Measurements from ENCODE around the gene PCDH9.

Gene PCDH9

DNA sequence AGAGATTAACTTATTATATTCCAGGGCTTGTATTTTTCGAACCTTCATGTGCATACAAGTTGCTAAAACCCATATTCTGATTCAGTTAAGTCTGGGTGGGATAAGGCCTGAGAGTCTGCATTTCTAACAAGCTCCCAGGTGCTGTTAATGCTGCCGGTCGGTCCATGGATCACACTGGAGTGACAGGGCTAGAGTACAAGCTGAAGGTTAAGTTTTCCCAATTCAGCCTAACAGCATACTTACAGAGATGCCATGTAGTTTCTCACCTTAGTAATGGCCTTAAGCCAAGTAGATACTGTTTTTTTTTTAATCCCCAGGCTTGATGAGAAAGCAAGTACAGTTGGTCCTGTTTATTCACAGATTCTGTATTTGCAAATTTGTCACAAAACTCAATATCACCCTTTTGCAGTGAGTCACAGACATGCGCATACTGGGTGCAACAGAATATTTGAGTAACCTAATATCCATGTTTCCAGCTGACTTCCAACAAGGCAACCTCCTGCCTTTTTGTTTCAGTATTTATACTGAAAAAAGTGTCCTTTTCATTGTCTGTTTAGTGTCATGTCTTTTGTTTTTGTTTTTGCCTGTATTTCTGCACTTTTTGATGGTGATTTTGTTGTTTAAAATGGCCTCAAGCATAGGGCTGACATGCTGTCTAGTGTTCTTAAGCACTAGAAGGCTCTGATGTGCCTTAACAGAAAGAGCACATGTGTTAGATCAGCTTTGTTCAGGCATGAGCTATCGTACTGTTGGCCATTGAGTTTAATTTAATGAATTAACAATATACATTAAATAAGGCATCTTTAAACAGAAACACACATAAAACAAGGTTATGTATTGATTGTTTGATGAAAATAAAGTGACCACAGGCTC, 875.0 kb downstream of the PCDH9 start:
- DNase-seq, result no peak

DNA sequence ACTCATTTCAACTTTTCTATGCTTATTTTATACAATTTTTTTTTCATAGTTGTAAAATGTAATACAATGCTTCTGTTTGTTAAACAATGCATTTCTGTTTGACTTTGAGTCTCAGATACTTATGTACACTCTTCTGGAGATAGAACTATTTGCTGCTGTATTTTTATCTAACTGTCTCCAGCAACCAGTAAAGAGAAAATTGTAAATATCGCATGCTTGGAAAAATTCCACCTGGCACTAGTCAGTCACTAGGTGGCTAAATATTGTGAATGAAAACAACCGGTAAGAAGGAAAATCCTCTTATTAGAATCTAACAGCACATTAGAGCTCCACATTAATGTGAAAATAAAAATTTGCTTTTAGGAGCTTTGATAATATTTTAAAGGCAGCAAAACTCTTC, 876.5 kb downstream of the PCDH9 start:
- no peak for DNase-seq

DNA sequence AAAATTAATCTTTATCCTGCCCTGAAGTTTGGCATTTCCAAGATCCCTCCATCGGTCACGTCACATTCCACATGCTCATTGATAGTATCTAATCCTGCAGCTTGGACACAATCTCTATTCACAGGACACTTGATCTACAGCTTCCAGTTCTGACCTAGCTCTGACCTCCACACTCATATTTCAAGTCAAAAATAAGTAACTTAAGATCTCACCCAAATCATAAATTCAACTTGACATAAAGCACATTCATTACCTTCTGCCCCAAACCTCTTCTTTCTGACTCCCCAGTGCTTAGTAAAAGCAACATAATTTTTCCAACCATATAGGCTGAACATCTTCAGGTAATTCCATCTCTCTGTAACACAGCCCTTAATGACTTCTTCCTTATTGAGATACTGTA, 880.2 kb downstream of the PCDH9 start:
- no peak for DNase-seq

DNA sequence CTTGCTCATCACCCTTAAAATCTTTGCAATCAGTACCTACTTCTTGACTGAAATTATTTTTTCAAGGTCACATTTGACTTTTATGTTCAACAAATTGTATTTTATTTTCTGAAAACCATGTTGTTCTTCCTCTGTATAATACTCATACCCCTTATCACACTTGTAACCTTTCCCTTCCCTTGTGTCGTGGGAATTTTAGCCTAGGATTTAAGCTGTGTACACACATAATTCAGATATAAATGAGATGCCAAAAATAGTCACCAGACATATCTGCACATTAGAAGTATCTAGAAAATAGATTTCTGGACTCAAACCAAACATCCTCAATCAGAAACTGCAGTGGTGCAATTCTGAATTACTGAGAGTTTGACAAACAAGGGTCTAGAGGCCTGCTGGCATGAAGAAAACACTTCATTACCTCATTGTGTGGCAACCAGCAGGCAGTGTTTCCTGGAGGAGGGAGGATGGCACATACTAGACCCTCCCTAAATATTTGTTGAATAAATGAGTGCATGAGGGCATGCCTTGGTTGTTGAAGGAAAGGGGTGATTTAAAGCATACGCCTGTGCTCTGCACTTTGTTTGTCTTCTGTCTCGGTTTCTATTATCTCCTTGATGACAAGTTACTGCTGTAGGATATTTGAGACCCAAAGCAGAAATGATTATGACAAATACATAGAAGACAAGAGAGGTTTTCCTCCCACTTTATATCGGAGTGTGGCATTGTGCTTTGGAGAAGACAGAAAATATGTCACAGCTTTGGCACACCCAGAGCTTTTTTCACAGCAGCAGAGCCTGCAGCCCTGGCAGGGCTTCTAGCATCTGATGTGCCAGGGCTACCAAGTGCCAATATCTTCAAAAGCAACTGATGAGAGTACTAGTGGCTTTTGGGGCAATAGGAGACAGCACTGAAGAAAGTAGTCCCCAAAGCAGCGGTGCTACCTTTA, 881.1 kb downstream of the PCDH9 start:
- peak; percentile 56 for DNase-seq

DNA sequence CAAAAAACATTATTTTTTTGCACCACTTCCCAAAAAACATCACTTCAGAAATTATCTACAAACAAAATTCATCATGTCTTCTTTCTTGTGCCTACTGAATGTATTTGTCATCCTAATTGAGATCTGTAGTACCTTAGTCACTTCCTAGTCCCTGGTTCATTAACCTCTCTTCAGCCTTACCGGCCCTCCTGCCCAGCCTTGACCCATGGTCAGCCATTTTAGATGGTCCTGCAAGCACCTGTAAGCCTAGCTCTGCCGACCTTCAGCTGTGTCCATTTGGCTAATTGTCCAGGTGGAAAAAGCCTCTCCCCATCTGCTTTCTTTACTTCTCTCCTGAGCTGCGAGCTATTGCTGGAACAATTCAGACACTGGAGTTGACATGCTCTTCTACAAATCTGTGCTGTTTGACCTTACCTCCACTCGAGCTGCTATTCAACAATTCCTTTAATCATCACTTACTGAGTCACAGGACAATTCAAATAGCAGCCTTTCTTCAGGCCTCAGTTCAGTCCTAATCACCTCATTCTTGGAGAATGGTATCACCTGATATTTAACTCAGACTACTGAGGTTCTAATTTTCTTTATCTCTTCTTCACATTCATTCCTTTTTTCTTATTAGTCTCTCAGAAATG, 882.5 kb downstream of the PCDH9 start:
- no peak for DNase-seq

DNA sequence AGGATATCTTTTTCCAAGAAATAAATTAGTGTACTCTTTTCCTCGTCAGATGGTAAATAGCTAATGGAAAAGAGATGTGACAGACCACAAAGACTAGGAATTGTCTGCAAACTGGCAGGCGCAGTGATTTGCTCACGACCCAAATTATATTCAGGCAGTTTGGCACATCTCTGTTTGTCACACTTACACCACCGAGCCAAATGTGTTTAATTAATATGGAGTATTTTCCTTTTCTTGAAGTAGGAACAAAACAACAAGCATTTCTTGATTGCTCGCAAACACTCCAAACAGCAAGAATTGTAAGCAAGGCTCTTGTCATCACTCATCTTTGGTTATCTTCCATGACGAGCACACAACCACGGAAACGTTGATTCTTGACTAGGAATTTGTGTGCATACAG, 884.2 kb downstream of the PCDH9 start:
- DNase-seq, result no peak

DNA sequence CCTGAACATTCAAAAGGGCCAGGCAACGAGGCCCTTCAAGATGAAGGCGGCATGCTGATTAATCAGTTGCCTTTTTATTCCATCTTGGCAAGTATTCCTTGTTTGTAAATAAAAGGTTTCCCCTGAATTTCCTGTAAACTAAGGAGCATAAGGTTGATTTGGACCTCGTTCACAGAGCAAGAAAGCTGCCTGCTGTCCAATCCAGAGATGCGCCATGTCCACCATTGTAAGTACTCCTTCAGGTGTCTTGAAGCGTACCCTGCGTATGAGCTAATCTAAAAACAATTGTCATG, 884.7 kb downstream of the PCDH9 start:
- no peak for DNase-seq

DNA sequence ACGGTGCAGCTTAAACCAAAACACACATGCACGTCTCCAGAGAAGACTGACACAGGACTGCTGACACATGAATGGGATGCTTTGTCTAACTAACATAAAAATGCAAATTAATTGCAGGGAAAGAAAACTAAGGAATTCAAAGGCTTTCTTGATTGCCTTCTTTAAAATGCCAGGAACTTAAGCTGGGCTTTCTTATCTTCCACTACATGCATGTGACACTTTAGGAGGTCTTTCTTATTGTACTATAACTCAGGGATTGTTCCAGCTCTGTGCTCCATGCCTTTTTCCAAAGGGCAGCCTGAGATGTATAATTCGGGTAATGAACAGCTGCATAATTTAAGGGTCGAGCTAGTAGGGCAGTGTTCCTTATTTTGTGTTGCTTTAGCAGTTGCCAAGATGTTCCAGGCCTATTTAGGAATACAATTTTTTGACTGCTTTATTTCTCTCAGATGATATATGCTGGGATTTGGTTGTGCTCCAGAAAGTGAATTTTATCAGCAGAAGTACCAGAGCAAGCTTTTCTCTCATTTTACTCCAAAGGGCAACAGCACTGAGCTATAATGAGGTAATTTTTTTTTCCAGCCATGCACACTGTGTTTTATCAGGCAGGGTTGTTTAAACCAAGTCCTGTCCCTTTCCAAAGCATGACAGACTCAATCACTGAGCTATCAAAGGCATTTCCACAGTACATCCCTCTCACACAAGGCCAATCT, 885.2 kb downstream of the PCDH9 start:
- no peak for DNase-seq

DNA sequence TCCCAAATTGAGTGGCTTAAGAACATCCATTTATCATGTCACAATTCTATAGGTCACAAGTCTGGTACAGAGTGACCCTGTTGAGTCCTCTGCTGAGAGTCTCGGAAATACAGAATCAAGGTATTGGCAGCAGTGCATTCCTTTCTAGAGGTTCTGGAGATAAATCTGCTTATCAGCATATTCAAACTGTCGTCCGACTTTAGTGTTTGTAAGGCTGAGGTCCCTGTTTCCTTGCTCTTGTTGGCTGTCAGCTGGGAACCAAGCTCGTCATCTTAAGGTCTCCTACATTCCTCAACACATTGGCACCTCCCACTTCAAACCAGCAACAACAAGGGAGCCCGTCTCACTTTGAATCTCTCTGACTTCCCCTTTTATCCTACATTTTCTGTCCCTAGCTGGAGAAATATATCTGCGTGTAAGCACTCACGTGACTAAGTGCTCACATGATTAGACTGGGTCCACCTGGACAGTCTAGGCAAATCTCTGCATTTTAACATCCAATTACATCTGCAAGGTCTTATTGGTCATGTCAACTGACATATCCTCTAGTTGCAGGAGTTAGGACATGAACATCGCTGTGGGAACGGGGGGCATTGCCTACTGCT, 886.8 kb downstream of the PCDH9 start:
- no peak for DNase-seq

DNA sequence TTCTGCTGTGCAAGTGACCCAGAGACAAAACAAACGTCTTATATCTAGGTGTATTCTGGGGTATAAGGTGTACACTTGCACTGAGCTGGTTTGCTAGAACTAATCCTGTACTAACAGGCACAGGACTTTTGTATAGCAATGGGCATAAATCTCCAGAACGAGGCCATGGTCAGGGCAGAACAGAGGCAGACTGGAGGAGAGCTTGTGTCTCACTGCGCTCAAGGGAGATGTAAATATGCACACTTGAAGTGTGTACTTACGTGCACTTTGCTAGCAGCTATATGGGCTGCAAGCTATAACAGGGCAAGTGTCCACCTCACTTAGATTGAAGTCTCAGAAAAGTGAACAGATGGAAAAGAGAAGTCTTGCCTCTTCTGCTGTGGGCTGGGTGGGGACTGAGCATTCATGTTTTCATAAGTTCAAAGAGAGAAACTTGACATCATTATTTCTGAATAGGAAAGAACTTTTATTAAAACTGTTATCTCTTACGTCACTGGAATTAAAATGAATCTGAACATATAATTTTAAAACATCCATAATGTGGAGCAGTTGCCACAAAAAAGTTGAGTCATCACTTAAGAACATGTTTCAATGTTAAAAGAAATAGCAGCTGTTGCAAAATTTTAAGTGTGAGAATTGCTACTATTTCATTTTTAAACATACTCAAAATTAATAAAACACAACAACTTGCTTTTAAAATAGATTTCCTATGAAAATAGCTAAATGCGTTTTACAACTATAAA, 888.3 kb downstream of the PCDH9 start:
- no peak for DNase-seq

DNA sequence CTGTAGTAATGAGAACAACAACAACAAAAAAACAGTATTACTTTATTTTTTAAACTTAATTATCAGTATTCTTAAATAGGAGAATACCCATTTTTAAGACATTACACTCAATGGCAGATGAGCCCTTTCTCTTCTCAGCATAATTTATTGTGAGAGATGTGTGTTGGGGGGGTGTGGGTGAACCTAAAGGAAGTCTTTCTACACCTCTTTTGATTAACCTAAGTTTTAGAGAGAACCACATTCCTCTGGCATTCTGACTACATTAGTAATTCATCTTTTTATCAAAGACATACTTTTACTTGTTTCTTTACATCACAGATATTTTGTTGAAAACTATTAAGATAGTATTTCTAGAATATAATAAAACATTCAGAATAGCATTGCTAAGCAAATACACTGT, 890.9 kb downstream of the PCDH9 start:
- DNase-seq, result no peak

DNA sequence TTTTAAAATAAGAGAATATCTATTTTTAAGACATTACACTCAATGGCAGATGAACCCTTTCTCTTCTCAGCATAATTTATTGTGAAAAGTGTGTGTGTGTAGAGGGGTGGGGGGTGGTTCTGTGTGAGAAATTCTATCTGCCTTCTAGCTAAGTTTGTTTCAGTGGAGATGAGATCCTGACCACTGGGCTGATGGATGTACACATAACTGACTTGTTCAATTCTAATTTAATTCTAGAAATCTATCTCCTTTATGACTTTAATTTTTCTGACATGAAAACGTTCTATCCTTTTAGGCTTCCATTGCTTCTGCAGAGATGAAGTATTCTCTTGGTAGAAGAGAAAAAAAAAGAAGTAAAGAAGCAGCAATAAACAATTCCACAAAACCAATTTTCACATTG, 891.6 kb downstream of the PCDH9 start:
- DNase-seq, result no peak

DNA sequence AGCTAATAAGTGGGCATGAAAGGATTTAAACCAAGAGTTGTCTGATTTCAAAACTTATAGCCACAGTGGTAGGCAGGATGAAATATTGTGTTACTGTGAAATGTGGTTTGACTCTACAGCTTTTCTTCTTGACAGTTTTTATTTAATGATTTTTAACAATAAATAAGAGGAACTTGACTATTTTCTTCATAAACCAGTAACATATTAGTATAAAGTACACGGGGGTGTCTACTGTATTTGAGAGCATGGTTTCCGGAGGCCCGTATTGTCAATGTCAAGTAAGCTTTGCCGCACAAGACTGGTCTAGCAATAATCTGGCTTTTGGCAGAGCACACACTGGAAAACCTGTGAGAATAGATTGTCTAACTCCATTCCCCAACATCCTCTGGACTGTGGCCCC, 894.5 kb downstream of the PCDH9 start:
- DNase-seq, result no peak

DNA sequence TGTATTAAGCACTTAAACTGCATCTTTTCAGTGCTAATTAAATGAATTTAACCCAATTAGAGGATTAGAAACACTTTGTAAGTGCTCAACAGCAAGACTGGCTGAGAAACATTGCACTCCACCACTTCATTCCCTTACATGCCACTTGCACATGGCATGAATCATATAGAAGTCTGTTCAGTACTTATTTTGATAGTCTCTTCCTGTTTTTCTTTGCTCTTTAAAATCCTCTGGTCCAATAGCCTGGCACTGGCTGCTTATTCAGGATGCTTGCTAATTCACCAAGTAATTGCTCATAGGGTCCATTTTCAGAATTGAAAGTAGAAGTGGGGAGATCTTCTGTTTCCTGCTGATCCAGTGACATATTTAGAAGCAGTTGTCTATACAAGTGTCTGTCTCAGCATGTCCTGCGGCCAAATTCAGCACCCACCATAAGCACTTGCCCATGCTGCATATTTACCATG, 900.1 kb downstream of the PCDH9 start:
- peak; percentile 67 for DNase-seq

DNA sequence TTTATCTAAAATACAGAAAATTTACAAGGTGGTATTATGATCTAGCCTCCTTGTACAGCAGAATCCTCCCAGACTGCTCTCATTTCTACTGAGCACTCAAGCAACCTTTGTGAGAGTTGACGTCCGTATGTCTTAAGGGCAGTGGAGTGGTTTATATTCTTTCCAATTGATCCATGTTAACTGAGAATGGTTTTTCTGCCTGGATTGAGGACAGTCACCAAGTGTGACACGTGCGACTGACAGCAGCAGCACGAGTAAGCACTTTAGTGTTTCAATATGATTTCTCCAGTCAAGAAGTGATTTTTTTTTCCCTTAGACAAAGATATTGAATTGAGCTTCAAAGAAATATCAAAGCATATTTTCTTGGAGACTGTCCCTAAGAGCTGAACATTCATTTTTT, 901.7 kb downstream of the PCDH9 start:
- DNase-seq, result no peak

DNA sequence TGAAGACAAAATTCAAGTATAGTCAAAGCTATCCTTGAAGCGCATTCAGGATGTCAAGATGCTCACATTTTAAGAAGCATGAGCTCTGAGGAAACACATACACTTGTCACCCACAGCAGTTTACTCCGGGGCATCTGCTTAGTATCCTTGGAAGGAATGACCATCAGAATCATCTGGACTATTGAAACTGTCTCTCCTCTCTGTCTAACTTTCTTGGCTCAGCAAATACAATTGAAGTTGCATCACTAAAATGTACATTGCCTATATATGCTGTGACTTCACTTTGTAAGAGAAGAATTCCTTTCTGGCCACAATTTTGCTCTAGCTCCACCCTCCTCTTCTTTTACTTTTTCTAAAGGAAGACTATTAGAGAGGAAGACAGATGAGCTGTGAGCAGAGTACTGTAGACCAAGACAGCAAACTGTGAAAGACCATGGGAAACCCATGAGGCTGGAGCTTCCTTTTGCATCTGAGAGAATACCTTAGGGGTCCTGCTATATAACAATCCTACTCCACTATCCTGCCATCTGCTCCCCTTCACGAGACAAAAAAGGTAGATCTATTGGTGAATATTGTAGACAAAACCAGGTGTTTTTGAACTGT, 906.3 kb downstream of the PCDH9 start:
- no peak for DNase-seq

DNA sequence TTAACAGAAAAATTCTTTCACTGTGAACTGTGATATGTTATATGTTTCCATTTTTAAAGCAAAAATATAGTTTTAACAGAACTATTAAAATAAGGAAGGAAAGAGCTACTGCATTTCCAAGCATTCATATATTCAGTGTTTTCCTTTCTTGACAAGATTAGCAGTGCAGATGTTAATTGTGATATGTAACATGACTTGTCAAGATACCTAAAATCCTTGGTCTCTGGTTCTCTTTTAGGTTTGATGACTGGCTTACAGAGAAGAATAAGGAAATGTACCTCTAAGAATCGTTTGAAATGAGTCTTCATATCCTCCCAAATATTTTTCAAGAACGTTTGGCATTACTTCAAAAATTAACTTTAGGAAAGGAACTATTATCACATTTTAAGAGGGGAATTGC, 907.2 kb downstream of the PCDH9 start:
- DNase-seq, result no peak

DNA sequence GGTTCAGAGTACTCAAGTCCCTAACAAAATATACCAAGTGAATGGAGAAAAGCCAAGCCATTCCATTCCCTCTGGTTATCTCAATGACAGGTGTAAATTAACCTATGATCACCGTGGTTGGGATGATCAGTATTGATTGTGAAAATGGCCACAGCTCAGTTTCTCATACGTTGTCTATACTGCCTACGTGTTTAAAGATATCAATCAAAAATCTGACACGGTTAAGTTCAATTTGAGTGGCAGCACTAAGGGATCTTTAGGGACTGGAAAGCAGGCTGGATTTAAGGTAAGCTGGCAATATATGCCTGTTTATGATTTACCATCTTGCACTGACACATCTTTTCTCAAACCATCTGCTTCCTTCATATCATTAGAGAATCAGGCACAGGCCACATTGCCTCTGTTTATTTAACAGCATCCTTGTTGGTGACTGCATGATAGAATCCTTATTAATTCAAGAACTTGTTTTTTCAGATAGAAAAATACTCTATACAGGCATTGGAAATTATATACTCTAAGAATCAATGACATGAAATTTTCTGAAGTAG, 907.9 kb downstream of the PCDH9 start:
- DNase-seq, result no peak

DNA sequence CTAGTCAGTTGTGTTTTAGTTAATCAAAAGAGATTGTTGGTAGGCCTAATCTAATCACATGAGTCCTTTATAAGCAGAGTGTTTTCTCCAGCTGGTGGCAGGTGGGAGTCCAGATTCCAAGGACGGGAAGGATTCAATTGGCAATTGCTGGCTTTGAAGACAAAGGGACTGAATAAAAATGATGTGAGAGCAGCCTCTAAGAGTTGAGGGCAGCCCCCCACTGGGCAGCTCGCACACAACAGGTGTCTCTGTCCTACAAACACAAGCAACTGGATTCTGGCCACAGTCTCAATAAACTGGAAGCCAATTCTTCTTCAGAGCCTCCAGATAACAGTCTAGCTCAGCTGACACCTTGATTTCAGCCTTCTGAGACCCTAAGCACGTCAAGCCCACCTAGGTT, 915.2 kb downstream of the PCDH9 start:
- DNase-seq, result no peak

DNA sequence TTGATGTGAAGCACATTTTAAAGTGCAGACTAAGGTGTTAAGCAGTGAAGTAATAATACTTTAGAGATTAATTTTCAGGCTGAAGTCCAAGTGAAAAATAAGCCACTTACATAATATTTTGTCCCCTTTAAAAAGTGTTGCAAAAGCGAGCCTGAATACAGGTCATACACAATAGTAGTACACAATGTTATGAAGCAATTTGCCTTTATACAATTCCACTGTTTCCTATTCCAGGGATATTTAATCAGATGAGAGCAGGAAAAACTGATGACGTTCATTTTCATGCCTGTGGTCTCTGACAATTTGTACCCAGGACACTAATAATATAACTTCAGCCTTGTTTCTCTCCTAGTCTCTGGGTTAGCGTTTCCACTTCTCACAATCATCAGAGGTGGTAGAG, 916.7 kb downstream of the PCDH9 start:
- DNase-seq, result no peak
